CD4-positive, alpha-beta T cell (primary cell): ENCODE results near the gene UPF2. TPM values are rescaled to one million over a fixed set of nuclear protein-coding genes. Genes with fewer than 3 reads are reported as not detected.

Experiments
- ATAC-seq: fragments of 200-7000 bp; cut with Tn5 transposase; one replicate; pipeline ENCODE4 v1.10.0; 2022; ENCODE audit warnings: mild to moderate bottlenecking; ENCODE audit not compliant: poor library complexity
- CTCF ChIA-PET: fragments of 350-600 bp; sonication (Branson Sonifier 250); formaldehyde crosslinking; loops from one replicate; lab custom pipeline; 2021; ENCODE audit warnings: antibody characterized with exemption, inconsistent platforms; lab: Charles Lee
- POLR2A ChIA-PET: fragments of 350-600 bp; sonication (Branson Sonifier 250); formaldehyde crosslinking; loops from one replicate; lab custom pipeline; 2021; ENCODE audit warnings: antibody characterized with exemption, inconsistent platforms; lab: Charles Lee
- DNase-seq, 14 experiments: peaks; one replicate each; pipeline ENCODE4 v3.0.0-alpha.2; 2013 to 2020; ENCODE audit warnings: mixed read lengths in 2 of 14
- H3K27ac ChIP-seq, 2 donors: one replicate each; pipeline versions ENCODE4 v1.5.1 to v1.7.0; 2013; ENCODE audit warnings: low read length in 2 of 2, low read depth in 1 of 2, mild to moderate bottlenecking in 1 of 2
- H3K27me3 ChIP-seq, 2 experiments: 1 replicate in 1 of 2; 2 replicates in 1 of 2; pipeline versions ENCODE4 v1.6.1 to v1.7.0; 2013; ENCODE audit warnings: low read length in 2 of 2, control low read depth in 1 of 2, mild to moderate bottlenecking in 1 of 2, moderate library complexity in 1 of 2; ENCODE audit not compliant: insufficient read depth in 2 of 2, control insufficient read depth in 1 of 2
- H3K36me3 ChIP-seq: one replicate; pipeline ENCODE4 v1.6.1; 2013; ENCODE audit warnings: low read length, control low read depth; ENCODE audit not compliant: insufficient read depth
- H3K4me1 ChIP-seq: one replicate; pipeline ENCODE4 v1.6.1; 2013; ENCODE audit warnings: low read length, control low read depth; ENCODE audit not compliant: insufficient read depth
- H3K4me3 ChIP-seq: one replicate; pipeline ENCODE4 v1.5.1; 2013; ENCODE audit warnings: mild to moderate bottlenecking, low read length, moderate library complexity
- H3K9me3 ChIP-seq, 2 experiments: 1 replicate in 1 of 2; 2 replicates in 1 of 2; pipeline versions ENCODE4 v1.6.1 to v1.7.0; 2013; ENCODE audit warnings: low read length in 2 of 2, mild to moderate bottlenecking in 2 of 2, control low read depth in 1 of 2, moderate library complexity in 1 of 2; ENCODE audit not compliant: control insufficient read depth in 1 of 2, insufficient read depth in 1 of 2
- H3K27ac Mint-ChIP-seq: one replicate; pipeline ENCODE4 v1.8.0; 2020; ENCODE audit warnings: mixed read lengths
- H3K27me3 Mint-ChIP-seq: one replicate; pipeline ENCODE4 v1.8.0; 2021; ENCODE audit warnings: mixed read lengths
- H3K36me3 Mint-ChIP-seq: one replicate; pipeline ENCODE4 v1.8.0; 2021; ENCODE audit warnings: low read depth, mixed read lengths
- H3K4me1 Mint-ChIP-seq: one replicate; pipeline ENCODE4 v1.8.0; 2021; ENCODE audit warnings: low read depth, mixed read lengths
- H3K4me3 Mint-ChIP-seq: one replicate; pipeline ENCODE4 v1.8.0; 2020; ENCODE audit warnings: mild to moderate bottlenecking, mixed read lengths
- H3K9me3 Mint-ChIP-seq: one replicate; pipeline ENCODE4 v1.8.0; 2020; ENCODE audit warnings: mixed read lengths
- intact Hi-C, 2 experiments: fragments of 100-400 bp; cut with DNase I in 1 of 2; cut with micrococcal nuclease in 1 of 2; formaldehyde crosslinking; loops; one replicate each; pipeline versions ENCODE4 v1.15.1 to v1.9.0; 2023 to 2025; cut with DNase I, micrococcal nuclease
- total RNA-seq, 174 experiments: library from RNA in 2 of 174; stranded (reverse) in 2 of 174; gene quantifications; one replicate each; pipeline ENCODE4 v1.2.3 and lab custom pipeline; 2021 to 2026
- TF ChIP-seq, protein P1 (sequence below): fragments of 200-600 bp; IDR thresholded peaks from one replicate; pipeline ENCODE4 v1.8.0; 2022; ENCODE audit warnings: antibody characterized with exemption, mild to moderate bottlenecking

The UPF2 gene
- total RNA-seq, 2 experiments from 2014 or later = 14.5 to 15.3 TPM

- ChIA-PET CTCF (no interaction called here), POLR2A (no interaction called here)
- H3K4me3 ChIP-seq = no peak overlapping the region
- Mint-ChIP-seq H3K36me3 (no peaks in the 10 kb centered on the region), H3K4me3 (no peak overlapping the region), H3K27me3 (no peaks in the 10 kb centered on the region), H3K27ac (no peak overlapping the region), H3K4me1 (no peaks in the 10 kb centered on the region), H3K9me3 (no peaks in the 10 kb centered on the region)
- no peak for ATAC-seq
- no peaks in the 10 kb centered on the region for H3K27me3 ChIP-seq
- intact Hi-C loops = no loop called here
- no peaks in the 10 kb centered on the region for H3K36me3 ChIP-seq
- no peak overlapping the region for H3K27ac ChIP-seq
- TF ChIP-seq, protein P1, sequence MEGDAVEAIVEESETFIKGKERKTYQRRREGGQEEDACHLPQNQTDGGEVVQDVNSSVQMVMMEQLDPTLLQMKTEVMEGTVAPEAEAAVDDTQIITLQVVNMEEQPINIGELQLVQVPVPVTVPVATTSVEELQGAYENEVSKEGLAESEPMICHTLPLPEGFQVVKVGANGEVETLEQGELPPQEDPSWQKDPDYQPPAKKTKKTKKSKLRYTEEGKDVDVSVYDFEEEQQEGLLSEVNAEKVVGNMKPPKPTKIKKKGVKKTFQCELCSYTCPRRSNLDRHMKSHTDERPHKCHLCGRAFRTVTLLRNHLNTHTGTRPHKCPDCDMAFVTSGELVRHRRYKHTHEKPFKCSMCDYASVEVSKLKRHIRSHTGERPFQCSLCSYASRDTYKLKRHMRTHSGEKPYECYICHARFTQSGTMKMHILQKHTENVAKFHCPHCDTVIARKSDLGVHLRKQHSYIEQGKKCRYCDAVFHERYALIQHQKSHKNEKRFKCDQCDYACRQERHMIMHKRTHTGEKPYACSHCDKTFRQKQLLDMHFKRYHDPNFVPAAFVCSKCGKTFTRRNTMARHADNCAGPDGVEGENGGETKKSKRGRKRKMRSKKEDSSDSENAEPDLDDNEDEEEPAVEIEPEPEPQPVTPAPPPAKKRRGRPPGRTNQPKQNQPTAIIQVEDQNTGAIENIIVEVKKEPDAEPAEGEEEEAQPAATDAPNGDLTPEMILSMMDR = no peak
- no peak for DNase-seq
- no peaks in the 10 kb centered on the region for H3K4me1 ChIP-seq
- no peaks in the 10 kb centered on the region for H3K9me3 ChIP-seq
These were observed 134.7 kb downstream of the UPF2 start for GRCh38 chr10:11907914-11908313.

DNA sequence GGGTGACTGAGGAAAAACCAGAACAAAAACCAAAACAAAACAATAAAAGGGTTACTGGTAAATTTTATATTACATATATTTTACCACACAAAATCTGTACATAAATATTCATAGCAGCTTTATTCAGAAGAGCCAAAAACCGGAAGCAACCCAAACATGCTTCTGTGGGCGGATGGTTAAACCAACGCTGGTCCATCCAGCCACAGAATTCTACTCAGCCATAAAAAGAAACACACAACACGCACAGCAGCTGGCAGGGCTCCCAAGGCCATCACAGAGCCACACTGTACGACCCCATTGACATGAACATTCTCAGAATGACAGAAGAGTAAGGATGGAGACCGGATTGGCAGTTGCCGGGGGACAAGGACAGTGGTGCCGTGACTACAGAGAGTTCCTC is 135.9 kb downstream of the UPF2 start:
- no peak for DNase-seq
- H3K4me3 Mint-ChIP-seq = no peak overlapping the region

GRCh38 chr10:11902646-11903045 is 140.0 kb downstream of the UPF2 start:
- Mint-ChIP-seq H3K4me3 (no peak overlapping the region), H3K36me3 (no peaks in the 10 kb centered on the region), H3K27me3 (no peaks in the 10 kb centered on the region), H3K27ac (no peak overlapping the region), H3K4me1 (no peaks in the 10 kb centered on the region), H3K9me3 (no peaks in the 10 kb centered on the region)
- ChIA-PET CTCF (no interaction called here), POLR2A (no interaction called here)
- TF ChIP-seq, protein P1 = no peak
- Histone ChIP-seq H3K27me3 (no peaks in the 10 kb centered on the region), H3K9me3 (no peaks in the 10 kb centered on the region), H3K4me3 (no peak overlapping the region), H3K36me3 (no peaks in the 10 kb centered on the region), H3K4me1 (no peaks in the 10 kb centered on the region), H3K27ac (no peak overlapping the region)
- ATAC-seq (no peak), DNase-seq (no peak)
- intact Hi-C loops = no loop called here

More for the DNA sequence above, 135.9 kb downstream of the UPF2 start:
- POLR2A ChIA-PET = no interaction called here
- Mint-ChIP-seq H3K9me3 (no peaks in the 10 kb centered on the region), H3K4me1 (no peaks in the 10 kb centered on the region), H3K27me3 (no peaks in the 10 kb centered on the region), H3K36me3 (no peaks in the 10 kb centered on the region), H3K27ac (no peak overlapping the region)
- CTCF ChIA-PET = no interaction called here
- H3K27me3 ChIP-seq = no peaks in the 10 kb centered on the region
- intact Hi-C loops = no loop called here
- TF ChIP-seq, protein P1 = no peak
- no peak for ATAC-seq
- no peak overlapping the region for H3K27ac ChIP-seq
- H3K4me3 ChIP-seq = no peak overlapping the region
- no peaks in the 10 kb centered on the region for H3K36me3 ChIP-seq
- H3K9me3 ChIP-seq = no peaks in the 10 kb centered on the region
- H3K4me1 ChIP-seq = no peaks in the 10 kb centered on the region
